SU-DHL-6 (cell line): ENCODE data around the gene CAPRIN2.

Experiments used
- H2AFZ ChIP-seq: fragments of 200-600 bp; sonication (generic); 2 replicates; pipeline ENCODE4 v1.6.1; 2014; ENCODE audit warnings: low read depth, mild to moderate bottlenecking, moderate library complexity, mixed read lengths, antibody characterized with exemption, low read length; ENCODE audit not compliant: severe bottlenecking
- H3F3A ChIP-seq: fragments of 200-600 bp; shearing (Covaris generic); 2 replicates; pipeline ENCODE4 v1.6.0; 2016; ENCODE audit warnings: antibody characterized with exemption, mild to moderate bottlenecking; ENCODE audit not compliant: insufficient read depth
- H3K27ac ChIP-seq: fragments of 200-600 bp; sonication (generic); 2 replicates; pipeline ENCODE4 v1.5.1; 2016; ENCODE audit warnings: low read depth, mild to moderate bottlenecking, low read length, moderate library complexity, mixed read lengths
- H3K27me3 ChIP-seq: fragments of 200-600 bp; sonication (generic), shearing (Covaris generic); 2 replicates; pipeline ENCODE4 v1.6.0; 2014; ENCODE audit warnings: mild to moderate bottlenecking, low read length
- H3K36me3 ChIP-seq: fragments of 200-600 bp; sonication (generic); 2 replicates; pipeline ENCODE4 v1.6.1; 2014; ENCODE audit warnings: mild to moderate bottlenecking, low read length, mixed read lengths
- H3K4me2 ChIP-seq: fragments of 300-600, 200-600 bp; shearing (Covaris generic), sonication (generic); 2 replicates; pipeline ENCODE4 v1.6.0; 2014; ENCODE audit warnings: low read length, low read depth, mild to moderate bottlenecking; ENCODE audit not compliant: poor library complexity, severe bottlenecking
- H3K4me3 ChIP-seq: fragments of 200-600 bp; sonication (generic); 2 replicates; pipeline ENCODE4 v1.5.1; 2014; ENCODE audit warnings: antibody characterized with exemption, low read length, mild to moderate bottlenecking, mixed read lengths; ENCODE audit not compliant: insufficient read depth, poor library complexity, severe bottlenecking
- H3K79me2 ChIP-seq: fragments of 200-600 bp; sonication (generic); 2 replicates; pipeline ENCODE4 v1.6.1; 2014; ENCODE audit warnings: mild to moderate bottlenecking, low read length, moderate library complexity; ENCODE audit not compliant: insufficient read depth
- H3K9ac ChIP-seq: fragments of 200-600 bp; sonication (generic); 2 replicates; pipeline ENCODE4 v1.7.0; 2014; ENCODE audit warnings: mild to moderate bottlenecking, low read length
- H3K9me2 ChIP-seq: fragments of 200-600 bp; sonication (generic); replicated peaks from 2 replicates; pipeline ENCODE4 v1.6.1; 2014; ENCODE audit warnings: low read length; ENCODE audit not compliant: insufficient read depth
- H3K9me3 ChIP-seq: fragments of 200-600 bp; sonication (generic); 2 replicates; pipeline ENCODE4 v1.6.1; 2014; ENCODE audit warnings: low read length, mixed read lengths; ENCODE audit not compliant: insufficient read depth
- H4K20me1 ChIP-seq: fragments of 200-600 bp; sonication (generic); 2 replicates; pipeline ENCODE4 v1.6.1; 2014; ENCODE audit warnings: low read depth, mild to moderate bottlenecking, antibody characterized with exemption, low read length, moderate library complexity, mixed read lengths
- EZH2phosphoT487 ChIP-seq: fragments of 200-600 bp; sonication (generic), shearing (Covaris generic); conservative IDR thresholded peaks from 2 replicates; pipeline ENCODE4 v1.6.1; 2018; ENCODE audit warnings: mild to moderate bottlenecking, antibody characterized with exemption, low read length, moderate library complexity, mixed read lengths
- TF ChIP-seq, protein P1 (sequence below): fragments of 200-600 bp; sonication (generic); IDR thresholded peaks from one replicate; pipeline ENCODE4 v1.5.1; 2017; ENCODE audit warnings: antibody characterized with exemption, mild to moderate bottlenecking, low read length, moderate library complexity; ENCODE audit not compliant: insufficient read depth, poor library complexity, severe bottlenecking

CAPRIN2 gene

DNA sequence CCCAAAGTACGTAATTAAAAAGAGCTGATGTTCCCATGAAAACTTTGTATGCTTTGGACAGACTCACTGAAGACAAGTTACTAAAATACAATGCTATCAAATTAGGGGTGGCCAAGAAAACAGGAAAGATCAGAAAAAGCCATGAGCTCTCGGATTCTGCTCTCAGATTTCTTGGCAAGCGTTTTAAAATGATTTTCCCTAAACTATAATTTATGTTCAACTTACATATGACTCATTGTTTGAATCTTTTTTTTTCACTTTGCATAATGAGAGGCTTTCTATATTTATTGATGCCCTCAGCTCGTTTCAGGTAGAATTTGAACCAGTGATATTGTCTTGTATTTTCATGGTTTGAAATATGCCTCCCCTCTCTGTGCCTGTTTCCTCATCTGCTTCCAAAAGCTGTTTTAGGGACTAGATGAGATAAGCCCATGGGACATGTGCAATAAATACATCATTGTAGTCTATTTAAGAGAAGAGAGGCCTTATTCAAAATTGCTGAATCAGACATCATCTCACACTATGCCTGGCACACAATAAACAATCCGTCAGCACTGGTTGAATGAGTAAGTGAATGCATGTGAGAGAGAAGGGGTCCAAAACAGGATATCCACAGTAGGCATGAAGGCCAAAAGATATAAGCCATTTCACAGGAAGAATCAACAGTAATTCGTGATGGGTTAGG is 54.4 kb downstream of the CAPRIN2 start:
- H3K4me2 ChIP-seq = no peak overlapping the region
- no peak overlapping the region for H3K27ac ChIP-seq
- H3K9ac ChIP-seq = no peak overlapping the region
- H4K20me1 ChIP-seq = no peaks in the 10 kb centered on the region
- H3K79me2 ChIP-seq = peaks cover 2% of the 10 kb centered on the region
- no peak for TF ChIP-seq EZH2phosphoT487
- TF ChIP-seq, protein P1, sequence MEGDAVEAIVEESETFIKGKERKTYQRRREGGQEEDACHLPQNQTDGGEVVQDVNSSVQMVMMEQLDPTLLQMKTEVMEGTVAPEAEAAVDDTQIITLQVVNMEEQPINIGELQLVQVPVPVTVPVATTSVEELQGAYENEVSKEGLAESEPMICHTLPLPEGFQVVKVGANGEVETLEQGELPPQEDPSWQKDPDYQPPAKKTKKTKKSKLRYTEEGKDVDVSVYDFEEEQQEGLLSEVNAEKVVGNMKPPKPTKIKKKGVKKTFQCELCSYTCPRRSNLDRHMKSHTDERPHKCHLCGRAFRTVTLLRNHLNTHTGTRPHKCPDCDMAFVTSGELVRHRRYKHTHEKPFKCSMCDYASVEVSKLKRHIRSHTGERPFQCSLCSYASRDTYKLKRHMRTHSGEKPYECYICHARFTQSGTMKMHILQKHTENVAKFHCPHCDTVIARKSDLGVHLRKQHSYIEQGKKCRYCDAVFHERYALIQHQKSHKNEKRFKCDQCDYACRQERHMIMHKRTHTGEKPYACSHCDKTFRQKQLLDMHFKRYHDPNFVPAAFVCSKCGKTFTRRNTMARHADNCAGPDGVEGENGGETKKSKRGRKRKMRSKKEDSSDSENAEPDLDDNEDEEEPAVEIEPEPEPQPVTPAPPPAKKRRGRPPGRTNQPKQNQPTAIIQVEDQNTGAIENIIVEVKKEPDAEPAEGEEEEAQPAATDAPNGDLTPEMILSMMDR = no peak
- H3K9me2 ChIP-seq = no peaks in the 10 kb centered on the region
- H3K4me3 ChIP-seq = no peak overlapping the region
- H3F3A ChIP-seq = no peaks in the 10 kb centered on the region
- H3K9me3 ChIP-seq = no peaks in the 10 kb centered on the region
- no peak overlapping the region for H2AFZ ChIP-seq
- no peaks in the 10 kb centered on the region for H3K36me3 ChIP-seq
- H3K27me3 ChIP-seq = no peaks in the 10 kb centered on the region

DNA sequence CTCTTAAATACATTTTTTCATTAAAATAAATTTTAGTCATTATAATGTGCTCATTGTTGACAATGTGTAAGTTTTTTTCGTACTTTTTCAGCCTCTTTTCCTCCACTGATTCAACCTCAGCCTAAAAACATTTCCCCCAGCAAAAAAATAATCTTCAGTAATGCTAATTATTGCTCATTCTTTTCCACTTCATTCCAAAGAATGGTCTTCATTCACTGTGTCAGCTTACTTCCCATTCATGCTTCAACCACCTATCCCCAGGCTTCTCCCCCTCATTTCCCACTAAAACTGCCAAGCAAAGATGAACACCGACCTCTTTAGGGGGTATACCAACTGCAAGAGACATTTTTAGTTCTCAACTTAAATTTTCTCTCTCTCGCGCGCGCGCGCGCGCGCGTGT is 56.4 kb downstream of the CAPRIN2 start:
- Histone ChIP-seq H3K9me2 (no peaks in the 10 kb centered on the region), H3K79me2 (peaks cover 22% of the 10 kb centered on the region), H3K4me2 (no peak overlapping the region), H3K9me3 (no peaks in the 10 kb centered on the region), H3K36me3 (no peaks in the 10 kb centered on the region), H3K4me3 (no peak overlapping the region), H3K27me3 (no peaks in the 10 kb centered on the region), H3F3A (peaks cover 5% of the 10 kb centered on the region; the same call in 1 of the 2 replicates), H2AFZ (no peak overlapping the region), H4K20me1 (no peaks in the 10 kb centered on the region), H3K27ac (no peak overlapping the region), H3K9ac (no peak overlapping the region)
- no peak for TF ChIP-seq EZH2phosphoT487
- TF ChIP-seq, protein P1 = no peak

DNA sequence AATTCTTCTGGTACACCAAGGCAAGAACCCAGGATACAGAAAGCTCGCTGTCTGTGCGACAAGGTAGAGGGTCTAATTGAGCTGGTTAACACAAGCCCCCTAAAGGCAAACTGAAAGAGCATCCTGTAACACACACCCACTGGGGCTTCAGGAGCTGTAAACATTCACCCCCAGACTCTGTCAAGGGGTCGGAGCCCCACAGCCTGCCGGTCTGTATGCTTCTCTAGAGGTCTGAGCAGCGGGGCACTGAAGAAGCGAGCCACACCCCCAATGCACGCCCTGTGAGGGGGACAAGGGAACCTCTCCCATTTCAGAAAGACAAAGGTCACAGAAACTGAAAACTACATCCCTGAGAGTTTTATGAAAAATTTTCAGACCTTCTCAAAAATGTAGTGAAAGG is 57.8 kb downstream of the CAPRIN2 start:
- Histone ChIP-seq H3K27ac (no peak overlapping the region), H3K9me2 (no peaks in the 10 kb centered on the region), H3K79me2 (peaks cover 35% of the 10 kb centered on the region), H3F3A (peaks cover 5% of the 10 kb centered on the region; the same call in 1 of the 2 replicates), H3K4me2 (no peak overlapping the region), H3K4me3 (no peak overlapping the region), H3K27me3 (no peaks in the 10 kb centered on the region), H3K9ac (no peak overlapping the region), H2AFZ (no peak overlapping the region), H3K9me3 (no peaks in the 10 kb centered on the region), H3K36me3 (no peaks in the 10 kb centered on the region), H4K20me1 (no peaks in the 10 kb centered on the region)
- TF ChIP-seq, protein P1 = no peak
- no peak for TF ChIP-seq EZH2phosphoT487
